Fibroblast of mammary gland (primary cell): ENCODE data around the gene TBC1D20.

Source experiments
- DNase-seq: peaks from one replicate; pipeline ENCODE4 v3.0.0-alpha.2; 2010; ENCODE audit warnings: low read depth
- H3K4me3 ChIP-seq: 2 replicates; pipeline ENCODE4 v1.5.1; 2011; ENCODE audit warnings: low read depth, mild to moderate bottlenecking, low read length, moderate library complexity; ENCODE audit not compliant: control insufficient read depth
- CTCF ChIP-seq: conservative IDR thresholded peaks from 2 replicates; pipeline ENCODE4 v1.5.1; 2011; ENCODE audit warnings: low read depth, low read length, inconsistent platforms; ENCODE audit not compliant: control insufficient read depth, insufficient read depth

The TBC1D20 gene

DNA sequence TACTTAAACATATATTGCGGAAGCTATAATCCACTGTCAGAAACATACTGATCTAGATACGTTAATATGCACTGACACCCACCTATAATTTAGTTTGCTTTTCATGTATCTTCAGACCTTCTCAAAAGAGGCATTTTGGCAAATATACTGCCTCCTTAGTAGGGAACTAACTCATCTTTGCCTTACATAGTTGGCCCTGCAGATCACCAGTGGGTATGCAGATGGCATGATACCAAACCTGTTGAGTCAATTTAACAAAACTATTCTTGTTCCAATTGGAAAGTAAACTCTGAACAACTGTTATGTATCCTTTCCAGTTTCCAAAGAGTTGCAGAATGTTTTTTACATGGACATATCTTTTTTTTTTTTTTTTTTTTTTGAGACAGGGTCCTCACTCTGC lies 35.6 kb upstream of the TBC1D20 start:
- DNase-seq, result no peak
- no peak for TF ChIP-seq CTCF
- H3K4me3 ChIP-seq, result no peak overlapping the region

- no peak overlapping the region for H3K4me3 ChIP-seq
- peak; percentile 52 for DNase-seq
- TF ChIP-seq CTCF, result no peak
Measured at GRCh38 chr20:496126-496696, 33.9 kb upstream of the TBC1D20 start.

GRCh38 chr20:492159-492558 lies 29.8 kb upstream of the TBC1D20 start:
- no peak overlapping the region for H3K4me3 ChIP-seq
- TF ChIP-seq CTCF, result no peak
- no peak for DNase-seq

DNA sequence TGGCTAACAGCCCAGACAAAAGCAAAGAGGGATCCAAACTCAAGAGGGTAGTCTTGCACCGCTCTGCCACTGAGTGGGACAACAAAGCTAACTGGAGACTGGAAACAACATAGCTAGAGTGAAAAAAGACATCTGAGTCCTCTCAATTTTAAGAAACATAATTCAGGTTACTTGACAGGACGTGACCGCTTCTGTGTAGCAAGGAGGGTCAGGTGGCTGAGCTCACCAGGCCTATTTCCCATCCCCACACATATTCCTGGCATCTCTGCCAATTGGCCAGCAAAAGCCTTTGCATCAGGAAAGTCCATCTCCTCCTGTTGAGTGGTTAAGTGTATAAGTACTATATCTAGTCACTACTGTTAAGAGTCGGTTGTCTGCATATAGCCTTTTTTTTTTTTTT lies 25.3 kb upstream of the TBC1D20 start:
- DNase-seq, result no peak
- TF ChIP-seq CTCF, result no peak
- H3K4me3 ChIP-seq, result no peak overlapping the region

DNA sequence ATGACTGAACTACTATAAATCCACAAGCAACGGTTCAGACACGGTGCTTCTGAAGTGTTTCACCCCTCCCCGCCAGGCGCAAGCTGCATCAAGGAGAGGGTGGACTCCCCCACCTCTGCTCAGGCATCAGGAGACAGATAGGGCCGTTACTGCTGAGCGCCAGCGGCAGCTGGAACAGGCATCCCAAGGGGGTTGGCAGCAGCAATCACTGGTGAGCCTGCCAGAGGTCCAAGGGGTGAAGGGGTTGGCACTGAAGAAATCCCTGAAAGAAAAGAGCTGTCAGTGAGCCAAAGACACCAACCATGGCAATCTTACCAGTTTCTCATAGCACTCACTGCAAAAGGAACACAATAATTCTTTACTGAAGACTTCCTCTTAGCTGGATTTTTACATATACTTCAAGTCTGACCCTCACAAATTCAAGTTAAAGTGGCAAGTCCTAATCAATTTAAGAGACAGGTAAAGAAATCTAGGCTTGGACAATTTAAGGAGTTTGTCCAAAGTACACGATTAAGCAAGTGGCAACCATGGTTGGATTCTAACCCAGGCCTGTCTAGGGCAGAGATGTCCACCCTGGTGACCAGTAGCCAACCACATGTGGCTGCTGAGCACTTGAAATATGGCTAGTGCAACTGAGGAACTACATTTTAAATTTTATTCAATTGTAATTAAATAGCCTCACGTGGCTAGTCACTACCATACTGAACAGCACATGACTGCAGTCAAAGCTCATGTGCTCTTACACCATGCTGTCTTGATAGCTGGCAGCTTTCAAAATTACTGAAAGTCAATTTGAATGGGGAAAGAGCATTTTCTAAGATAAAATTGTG lies 21.7 kb upstream of the TBC1D20 start:
- H3K4me3 ChIP-seq, result no peak overlapping the region
- DNase-seq, result no peak
- TF ChIP-seq CTCF, result no peak

DNA sequence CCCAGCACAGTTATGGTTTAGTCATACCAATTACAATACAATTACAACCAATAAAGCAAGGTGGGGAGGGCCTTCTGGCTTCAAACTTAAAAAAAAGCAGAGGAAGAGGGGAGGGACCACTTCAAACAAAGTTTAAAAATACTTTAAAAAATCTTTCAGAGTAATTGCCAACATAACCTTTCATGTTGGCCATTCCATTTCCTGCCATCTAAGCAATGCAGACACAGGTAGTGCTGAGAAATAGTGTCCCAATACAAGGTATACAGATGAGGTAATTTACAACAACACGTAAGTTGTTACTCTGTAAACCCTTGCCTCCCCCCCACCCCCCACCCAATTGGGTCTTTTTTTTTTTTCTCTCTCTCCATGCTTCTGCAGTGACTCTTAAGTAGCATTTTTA lies 18.8 kb upstream of the TBC1D20 start:
- H3K4me3 ChIP-seq, result no peak overlapping the region
- TF ChIP-seq CTCF, result no peak
- DNase-seq, result no peak
